CD4-positive, alpha-beta T cell treated with Interleukin-12 subunit alpha and Interleukin-12 subunit beta, for 1 hour (primary cell): Measurements from ENCODE around the gene OR1E1.
"Not testable (repeated sequence)": the region's sequence is repeated elsewhere in the genome, so short reads cannot be mapped to it uniquely, and the experiment has no call there.

Source experiments
- DNase-seq: peaks from one replicate; pipeline ENCODE4 v3.0.0-alpha.2; 2020

Gene OR1E1, protein sequence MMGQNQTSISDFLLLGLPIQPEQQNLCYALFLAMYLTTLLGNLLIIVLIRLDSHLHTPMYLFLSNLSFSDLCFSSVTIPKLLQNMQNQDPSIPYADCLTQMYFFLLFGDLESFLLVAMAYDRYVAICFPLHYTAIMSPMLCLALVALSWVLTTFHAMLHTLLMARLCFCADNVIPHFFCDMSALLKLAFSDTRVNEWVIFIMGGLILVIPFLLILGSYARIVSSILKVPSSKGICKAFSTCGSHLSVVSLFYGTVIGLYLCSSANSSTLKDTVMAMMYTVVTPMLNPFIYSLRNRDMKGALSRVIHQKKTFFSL

GRCh38 chr17:3398310-3398709, at the start of gene OR1E1:
TSS of gene OR1E1 (minus strand) at chr17:3398410. CDS start at chr17:3398410, 0 bp downstream.
- DNase-seq, result no peak

DNA sequence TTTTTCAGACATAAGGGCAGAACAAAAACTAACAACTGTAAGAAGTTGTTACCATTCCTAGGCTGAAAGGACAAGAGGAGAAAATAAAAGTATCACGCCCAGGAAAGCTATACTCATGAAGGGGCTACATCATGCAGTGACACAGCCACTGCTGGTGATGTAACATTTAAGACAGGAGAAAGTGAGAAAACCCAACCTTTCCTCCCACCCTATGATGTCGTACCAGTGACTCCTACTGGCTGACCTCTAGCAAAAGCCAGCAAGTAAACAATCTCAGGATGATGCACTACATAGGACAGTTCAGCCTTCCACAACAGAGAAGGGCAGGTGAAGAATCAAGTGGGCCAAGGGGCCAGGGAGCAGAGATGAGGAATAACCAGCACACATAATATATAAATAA, 49.4 kb upstream of the OR1E1 start:
- DNase-seq, result no peak

GRCh38 chr17:3440451-3440850, 42.2 kb upstream of the OR1E1 start:
- no peak for DNase-seq

DNA sequence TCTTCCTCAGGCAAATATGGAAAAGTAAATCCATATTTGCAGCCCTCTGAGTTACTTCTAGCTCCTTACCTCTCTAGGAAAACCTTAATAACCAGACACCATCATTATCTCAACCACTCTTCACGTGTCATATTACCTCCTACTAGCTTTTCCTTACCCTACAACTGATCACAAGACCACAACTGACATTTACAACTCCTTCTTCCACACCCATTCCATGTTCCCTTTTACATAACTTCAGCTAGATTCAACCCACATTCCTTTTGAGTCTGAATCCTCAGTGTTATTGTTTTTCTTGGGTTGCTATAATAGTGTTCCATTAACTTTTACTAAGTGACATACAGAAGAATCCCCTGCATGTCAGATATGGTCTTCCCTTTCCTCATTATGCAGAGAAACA, 40.2 kb upstream of the OR1E1 start:
- no peak for DNase-seq

- no peak for DNase-seq
Measured at GRCh38 chr17:3433741-3434140, 35.5 kb upstream of the OR1E1 start, which contains the start of gene OR1E2. TSS of gene OR1E2 (minus strand) at chr17:3433841. CDS start at chr17:3433841, 0 bp downstream.

DNA sequence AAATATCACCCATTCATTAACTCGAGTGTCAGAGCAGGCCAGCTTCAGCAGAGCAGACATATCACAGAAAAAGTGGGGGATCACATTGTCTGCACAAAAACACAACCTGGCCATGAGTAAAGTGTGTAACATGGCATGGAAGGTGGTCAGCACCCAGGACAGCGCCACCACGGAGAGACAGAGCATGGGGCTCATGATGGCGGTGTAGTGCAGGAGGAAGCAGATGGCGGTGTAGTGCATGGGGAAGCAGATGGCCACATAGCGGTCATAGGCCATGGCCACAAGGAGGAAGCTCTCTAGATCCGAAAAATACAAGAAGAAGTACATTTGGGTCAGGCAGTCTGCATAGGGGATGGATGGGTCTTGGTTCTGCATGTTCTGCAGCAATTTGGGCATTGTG, 35.0 kb upstream of the OR1E1 start:
- peak; percentile 2 for DNase-seq

DNA sequence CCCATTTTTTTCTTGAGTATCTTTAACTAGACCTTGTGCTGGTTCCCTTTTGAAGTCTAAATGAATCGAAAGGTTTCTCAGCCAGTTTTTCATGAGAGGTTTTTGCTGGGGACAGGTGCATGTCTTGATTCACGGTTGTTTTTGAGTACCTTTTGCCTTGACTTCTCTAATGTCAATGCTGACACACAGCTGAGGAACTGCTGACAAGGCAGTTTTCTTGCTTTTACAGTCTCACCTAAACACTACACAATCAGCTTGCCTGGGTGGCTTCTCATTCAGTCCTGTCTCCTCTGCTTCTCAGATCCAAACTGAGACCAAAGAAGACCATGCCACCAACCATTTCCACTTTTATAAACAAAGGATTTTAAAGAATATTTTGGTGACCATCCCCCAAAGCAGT, 20.0 kb upstream of the OR1E1 start:
- DNase-seq, result no peak

- DNase-seq, result no peak
Measured at GRCh38 chr17:3415610-3416009, 17.4 kb upstream of the OR1E1 start.

DNA sequence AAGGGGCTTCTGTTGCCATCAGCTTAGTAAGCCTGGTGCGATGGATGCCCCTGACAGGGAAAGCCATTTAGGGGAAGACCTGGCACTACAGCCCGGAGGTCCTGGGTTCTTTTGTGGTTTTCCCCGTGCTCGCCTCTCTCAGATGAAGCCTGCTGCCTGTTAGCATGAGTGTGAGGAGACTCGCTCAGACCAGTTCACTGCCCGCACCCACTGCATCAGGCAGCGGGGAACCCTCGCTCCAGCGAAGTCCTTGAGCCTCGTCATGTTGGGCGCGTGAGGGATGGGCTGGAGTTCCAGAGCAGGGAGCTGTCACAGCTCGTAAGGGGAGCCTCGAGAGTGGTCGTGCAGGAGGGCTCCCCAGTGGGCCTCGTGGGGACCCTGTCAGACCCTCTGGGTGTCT, 14.0 kb upstream of the OR1E1 start:
- DNase-seq, result not testable (repeated sequence)

GRCh38 chr17:3411070-3411469, 12.9 kb upstream of the OR1E1 start, which contains the start of gene OR3A3:
TSS of gene OR3A3 (plus strand) at chr17:3411370.
- DNase-seq, result no peak

DNA sequence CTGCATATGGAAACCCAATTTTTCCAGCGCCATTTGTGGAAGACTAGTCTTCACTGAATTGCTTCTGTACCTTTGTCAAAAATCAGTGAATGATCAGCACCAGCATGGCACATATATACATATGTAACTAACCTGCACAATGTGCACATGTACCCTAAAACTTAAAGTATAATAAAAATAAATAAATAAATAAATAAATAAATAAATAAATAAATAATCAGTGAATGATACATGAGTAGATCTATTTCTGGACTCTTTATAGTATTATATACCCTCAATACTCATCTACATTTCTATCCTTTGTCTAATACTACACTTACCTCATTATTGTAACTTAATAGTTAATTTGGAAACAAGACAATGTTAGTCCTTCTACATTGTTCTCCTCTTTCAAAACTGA, 5.6 kb upstream of the OR1E1 start:
- not testable (repeated sequence) for DNase-seq

GRCh38 chr17:3401786-3402185, 3.6 kb upstream of the OR1E1 start:
- DNase-seq, result no peak

- no peak for DNase-seq
Measured at GRCh38 chr17:3400055-3400454, 1.8 kb upstream of the OR1E1 start.

GRCh38 chr17:3397801-3398200, 409 bp downstream of the OR1E1 start:
- DNase-seq, result not testable (repeated sequence)

DNA sequence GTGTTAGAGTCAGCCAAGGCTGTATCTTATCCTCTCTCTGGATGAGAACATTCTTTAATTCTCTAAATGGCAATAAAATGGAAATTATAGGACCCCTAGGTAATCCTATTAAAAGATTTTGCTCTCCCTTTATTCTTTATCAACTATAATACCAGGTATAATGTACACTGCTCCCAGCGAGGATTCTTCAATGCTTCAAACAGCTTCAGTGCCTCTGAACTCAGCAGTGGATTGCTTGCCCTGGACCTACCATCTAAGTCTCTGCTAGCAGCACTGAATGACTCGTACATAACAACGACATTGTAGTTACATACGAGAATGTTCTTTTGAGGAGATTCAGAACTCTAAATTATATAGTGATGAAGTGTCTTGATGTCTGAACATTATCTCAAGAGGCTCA, 8.4 kb downstream of the OR1E1 start:
- DNase-seq, result no peak

GRCh38 chr17:3385869-3386816, 12.1 kb downstream of the OR1E1 start, which contains the start of gene OR3A2:
TSS of gene OR3A2 (minus strand) at chr17:3386308.
- peak; percentile 22 for DNase-seq

DNA sequence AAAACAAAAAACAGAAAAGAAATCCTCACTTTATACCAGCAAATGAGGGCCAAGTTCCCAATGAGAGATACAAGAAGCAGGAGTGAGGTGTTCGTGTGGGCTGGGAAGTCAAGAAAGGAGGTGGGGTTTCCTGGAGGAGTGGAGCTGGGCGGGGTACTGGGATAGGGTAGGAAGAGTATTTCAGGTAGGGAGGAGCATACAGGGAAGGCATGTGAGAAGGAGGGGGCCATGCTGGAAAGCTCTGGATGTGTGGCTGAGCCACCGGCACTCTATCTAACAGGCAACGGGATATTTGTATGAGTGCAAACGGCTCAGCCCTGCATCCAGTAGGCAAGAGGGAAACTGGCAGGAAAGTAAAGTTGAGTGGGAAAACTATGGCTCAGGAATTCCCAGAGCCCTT, 16.3 kb downstream of the OR1E1 start:
- DNase-seq, result no peak

DNA sequence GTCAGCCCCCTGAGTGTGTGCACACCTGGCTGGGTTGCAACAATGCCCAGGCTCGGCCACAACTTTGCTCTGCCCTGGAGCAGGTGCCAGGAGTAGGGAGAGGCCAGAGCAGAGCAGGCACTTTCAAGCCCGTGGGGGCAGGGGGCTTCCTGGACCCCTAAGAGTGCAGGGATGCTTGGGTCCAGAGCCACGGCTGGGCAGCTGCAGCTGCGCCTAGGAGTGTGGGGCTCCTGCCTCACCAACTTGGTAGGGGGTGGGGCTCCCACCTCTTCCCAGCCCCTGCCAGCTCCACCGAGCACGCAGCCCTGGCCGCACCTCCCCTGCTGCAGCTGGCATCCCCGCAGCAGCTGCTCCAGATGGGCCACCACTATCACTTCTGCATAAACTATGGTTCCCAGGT, 19.9 kb downstream of the OR1E1 start:
- DNase-seq, result no peak

GRCh38 chr17:3371167-3371566, 27.0 kb downstream of the OR1E1 start:
- not testable (repeated sequence) for DNase-seq
